Inflammatory macrophage treated with lipopolysaccharide for 4 hours (primary cell): ENCODE measurements around the gene CAMTA1.
"Not testable (repeated sequence)": the region's sequence is repeated elsewhere in the genome, so short reads cannot be mapped to it uniquely, and the experiment has no call there.

Experiments used
- DNase-seq: peaks from one replicate; pipeline ENCODE4 v3.0.0-alpha.2; 2020

Gene CAMTA1

DNA sequence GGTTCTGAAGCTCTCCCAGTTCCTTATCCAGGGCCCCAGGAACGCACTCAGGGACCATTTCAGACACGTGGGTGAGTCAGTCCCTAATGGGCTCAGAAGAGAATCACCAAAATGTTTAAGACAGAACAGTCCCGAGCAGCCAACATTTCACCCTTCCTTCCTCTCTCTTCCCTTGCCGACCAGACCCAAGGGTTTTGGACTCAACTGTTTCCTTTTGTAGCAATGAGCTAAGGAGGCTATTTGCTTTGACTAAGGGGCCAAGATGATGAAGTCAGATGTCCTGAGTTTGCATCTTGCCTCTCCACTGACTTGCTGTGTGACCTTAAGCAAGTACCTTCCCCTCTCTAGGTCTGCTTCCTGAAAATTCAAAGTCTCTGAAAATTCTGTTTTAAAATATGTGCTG, 513.5 kb downstream of the CAMTA1 start:
- DNase-seq, result no peak

DNA sequence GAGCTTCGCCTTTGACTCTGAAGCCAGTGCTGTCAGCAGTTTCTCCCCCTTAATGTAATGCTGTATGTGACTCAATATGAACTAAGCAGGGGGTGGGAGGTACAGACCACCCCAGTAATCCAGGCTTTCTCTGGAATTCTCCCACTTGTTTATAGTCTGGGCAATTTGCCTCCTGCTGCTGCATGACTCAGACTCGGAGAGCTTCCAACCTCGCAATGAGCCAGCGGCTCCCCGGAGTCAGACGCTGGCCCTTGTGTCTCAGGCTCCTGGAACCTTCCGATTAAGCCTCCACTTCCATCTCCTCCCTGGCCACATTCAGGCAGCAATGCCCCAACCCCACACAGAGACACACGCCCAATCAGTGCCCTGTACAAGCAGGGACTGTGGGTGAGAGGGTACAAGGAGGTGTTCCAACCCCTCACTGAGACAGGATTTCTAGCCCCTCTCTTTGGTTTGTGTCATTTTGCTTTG, 514.1 kb downstream of the CAMTA1 start:
- no peak for DNase-seq

GRCh38 chr1:7299994-7300393, 514.7 kb downstream of the CAMTA1 start:
- DNase-seq, result no peak

- DNase-seq, result no peak
These were observed 515.8 kb downstream of the CAMTA1 start for GRCh38 chr1:7300893-7301663.

DNA sequence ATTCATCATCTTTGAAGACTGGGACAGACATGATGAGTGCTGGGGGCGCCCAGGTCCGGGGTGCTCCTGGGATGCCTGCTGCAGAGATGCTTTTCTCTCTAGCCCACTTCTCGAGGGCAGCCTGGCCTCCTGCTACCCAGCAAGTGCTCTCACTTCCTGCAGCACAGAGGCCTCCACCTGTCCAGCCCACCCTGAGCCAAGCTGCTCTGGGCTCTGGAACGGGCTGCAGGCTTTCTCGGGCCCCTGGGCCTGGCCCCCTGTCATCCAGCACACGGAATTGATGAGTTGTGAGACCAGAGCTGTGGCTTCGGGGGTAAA, 516.4 kb downstream of the CAMTA1 start:
- no peak for DNase-seq

GRCh38 chr1:7302126-7302525, 516.9 kb downstream of the CAMTA1 start:
- DNase-seq, result no peak

GRCh38 chr1:7302873-7303272, 517.6 kb downstream of the CAMTA1 start:
- DNase-seq, result no peak

DNA sequence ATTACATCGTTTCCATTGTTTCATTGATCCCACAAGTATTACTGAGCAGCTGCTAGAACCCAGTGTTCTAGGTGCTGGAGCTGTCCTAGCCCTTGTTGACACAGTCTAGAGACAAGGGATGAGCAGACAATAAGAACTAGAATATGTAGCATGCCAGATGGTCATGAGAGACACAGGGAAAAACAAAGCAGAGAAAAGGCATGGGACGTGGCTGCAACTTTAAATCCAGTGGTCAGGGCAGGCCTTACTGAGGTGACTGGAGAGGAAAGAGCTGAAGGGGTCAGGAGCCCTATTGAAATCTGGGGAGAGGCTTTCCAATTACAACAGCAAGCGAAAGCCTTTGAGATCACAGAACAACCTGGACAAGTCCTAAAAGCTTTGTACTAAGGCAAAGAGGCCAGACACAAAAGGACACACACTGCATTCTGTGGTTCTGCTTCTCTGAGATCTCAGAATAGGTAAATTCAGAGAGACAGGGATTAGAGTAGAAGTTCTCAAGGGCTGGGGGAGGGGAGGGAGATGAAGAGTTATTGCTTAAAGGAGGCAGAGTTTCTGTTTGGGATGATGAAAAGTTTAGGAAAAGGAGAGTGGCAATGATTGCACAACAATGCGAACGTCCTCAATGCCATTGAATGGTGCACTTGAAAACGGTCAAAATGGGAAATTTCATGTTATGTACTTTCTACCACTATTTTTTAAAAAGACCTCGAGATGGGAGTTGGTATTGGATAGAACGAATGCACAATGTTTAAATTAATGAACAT, 518.5 kb downstream of the CAMTA1 start:
- no peak for DNase-seq

- no peak for DNase-seq
These were observed 527.9 kb downstream of the CAMTA1 start for GRCh38 chr1:7313081-7313546.

- DNase-seq, result no peak
These were observed 528.6 kb downstream of the CAMTA1 start for GRCh38 chr1:7313826-7314225.

- no peak for DNase-seq
These were observed 530.1 kb downstream of the CAMTA1 start for GRCh38 chr1:7315316-7315715.

DNA sequence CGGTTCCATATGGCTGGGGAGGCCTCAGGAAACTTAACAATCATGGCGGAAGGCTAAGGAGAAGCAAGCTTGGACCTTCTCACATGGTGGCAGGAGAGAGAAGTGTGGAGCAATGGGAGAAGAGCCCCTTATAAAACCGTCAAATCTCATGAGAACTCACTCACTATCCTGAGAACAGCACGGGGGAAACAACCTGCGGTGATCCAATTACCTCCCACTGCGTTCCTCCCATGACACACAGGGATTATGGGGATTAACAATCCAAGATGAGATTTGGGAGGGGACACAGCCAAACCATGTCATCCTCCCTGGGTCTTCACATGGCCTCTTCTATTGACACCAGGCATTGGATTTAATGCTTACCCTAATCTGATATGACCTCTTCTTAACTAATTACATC, 530.7 kb downstream of the CAMTA1 start:
- no peak for DNase-seq

GRCh38 chr1:7317888-7318287, 532.6 kb downstream of the CAMTA1 start:
- no peak for DNase-seq

DNA sequence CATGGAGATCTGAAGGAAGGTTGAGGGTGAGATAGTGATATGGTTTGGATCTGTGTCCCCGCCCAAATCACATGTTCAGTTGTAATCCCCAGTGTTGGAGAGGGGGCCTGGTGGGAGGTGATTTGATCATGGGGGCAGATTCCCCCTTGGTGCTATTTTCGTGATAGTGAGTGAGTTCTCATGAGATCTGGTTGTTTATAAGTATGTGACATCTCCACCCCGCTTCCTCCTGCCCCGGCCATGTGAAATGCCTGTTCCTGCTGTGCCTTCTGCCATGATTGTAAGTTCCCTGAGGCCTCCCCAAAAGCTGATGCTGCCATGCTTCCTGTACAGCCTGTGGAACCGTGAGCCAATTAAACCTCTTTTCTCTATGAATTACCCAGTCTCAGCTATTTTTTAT, 533.9 kb downstream of the CAMTA1 start:
- no peak for DNase-seq

DNA sequence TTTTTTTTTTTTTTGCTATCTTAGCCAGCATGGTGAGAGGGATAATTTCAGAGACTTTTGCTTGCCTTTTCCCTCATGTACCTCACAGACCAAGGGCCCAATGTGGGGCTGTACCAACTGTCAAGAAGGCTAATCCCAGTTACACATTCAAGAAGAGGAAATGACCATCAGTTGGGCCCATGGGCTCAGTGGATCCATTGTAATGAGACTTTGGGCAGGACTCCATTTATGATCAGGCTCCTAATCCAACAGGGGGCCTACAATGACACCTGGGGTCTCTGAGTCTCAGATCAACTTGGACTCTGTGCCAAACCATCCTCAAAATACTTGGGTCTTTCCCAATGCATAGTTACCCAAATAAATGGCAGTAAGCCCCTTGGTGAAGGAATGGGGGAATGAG, 535.4 kb downstream of the CAMTA1 start:
- DNase-seq, result no peak

- DNase-seq, result no peak
These were observed 537.1 kb downstream of the CAMTA1 start for GRCh38 chr1:7322283-7322785.

DNA sequence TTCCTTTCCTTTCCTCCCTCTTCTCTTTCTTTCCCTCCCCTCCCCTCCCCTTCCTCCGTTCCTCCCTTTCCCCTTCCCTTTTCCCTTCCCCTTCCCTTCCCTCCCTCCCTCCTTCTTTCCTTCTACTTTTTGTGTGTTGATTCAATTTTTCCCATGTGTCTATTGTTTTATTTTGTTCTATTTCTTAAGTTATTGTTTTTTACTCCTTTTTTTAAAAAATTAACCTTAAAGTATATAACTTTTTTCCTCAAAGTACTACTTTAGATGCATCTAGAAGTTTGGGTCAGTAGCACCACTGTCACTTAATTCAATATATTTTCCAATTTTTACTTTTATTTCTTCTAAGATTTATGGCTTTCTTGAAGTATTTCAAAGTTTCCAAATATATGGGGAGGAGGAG, 537.7 kb downstream of the CAMTA1 start:
- no peak for DNase-seq

GRCh38 chr1:7325254-7325653, 540.0 kb downstream of the CAMTA1 start:
- DNase-seq, result no peak

DNA sequence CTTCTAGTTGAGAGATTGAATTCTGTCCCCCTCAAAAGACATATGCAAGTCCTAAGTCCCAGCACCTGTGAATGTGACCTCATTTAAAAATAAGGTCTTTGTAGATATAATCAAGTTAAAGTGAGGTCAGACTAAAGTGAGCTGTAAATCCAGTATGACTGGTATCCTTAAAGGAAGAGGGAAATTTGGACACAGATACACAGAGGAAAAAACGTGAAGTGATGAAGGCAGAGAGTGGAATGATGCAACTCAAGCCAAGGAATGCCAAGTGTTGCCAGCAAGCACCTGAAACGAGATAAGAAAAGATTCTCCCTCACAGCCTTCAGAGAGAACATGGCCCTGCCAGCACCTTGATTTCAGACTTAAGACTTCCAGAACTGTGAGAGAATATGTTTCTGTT, 541.1 kb downstream of the CAMTA1 start:
- no peak for DNase-seq

- DNase-seq, result no peak
These were observed 542.6 kb downstream of the CAMTA1 start for GRCh38 chr1:7327849-7328248.

DNA sequence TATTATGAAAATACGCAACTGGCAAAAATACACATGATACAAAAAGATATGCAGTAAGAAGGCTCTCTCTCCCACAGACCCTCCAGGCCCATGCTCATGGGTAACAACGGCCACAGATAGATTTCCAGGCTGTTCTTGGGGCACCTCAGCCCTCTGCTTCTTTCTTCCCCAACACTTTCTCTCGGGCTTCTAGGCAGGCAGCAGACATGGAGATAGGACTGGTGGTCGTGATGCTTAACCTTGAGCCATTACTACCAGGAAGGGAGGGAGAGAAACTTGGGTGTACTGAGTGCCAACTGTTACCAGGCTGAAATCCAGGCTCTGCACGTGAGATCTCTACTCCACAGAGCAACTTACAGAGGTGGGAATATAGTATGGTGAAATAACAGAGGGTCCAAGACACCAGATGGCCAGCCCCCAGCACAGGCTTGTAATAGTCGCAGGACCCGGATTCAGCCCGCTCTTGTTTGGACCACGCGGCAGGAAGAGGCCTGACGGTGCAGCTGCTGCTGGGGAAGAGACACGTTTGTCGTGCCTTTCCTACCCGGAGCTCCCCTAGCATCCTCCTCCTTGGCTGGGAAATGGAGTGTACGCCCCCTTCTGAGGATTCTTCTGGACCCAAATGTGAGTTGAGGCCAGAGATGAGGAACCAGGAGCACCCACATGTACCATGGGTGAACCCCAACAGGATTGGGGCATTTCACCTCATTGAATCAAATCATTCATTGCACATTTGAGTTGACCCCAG, 544.8 kb downstream of the CAMTA1 start:
- DNase-seq, result no peak

GRCh38 chr1:7330726-7331125, 545.5 kb downstream of the CAMTA1 start:
- DNase-seq, result not testable (repeated sequence)

DNA sequence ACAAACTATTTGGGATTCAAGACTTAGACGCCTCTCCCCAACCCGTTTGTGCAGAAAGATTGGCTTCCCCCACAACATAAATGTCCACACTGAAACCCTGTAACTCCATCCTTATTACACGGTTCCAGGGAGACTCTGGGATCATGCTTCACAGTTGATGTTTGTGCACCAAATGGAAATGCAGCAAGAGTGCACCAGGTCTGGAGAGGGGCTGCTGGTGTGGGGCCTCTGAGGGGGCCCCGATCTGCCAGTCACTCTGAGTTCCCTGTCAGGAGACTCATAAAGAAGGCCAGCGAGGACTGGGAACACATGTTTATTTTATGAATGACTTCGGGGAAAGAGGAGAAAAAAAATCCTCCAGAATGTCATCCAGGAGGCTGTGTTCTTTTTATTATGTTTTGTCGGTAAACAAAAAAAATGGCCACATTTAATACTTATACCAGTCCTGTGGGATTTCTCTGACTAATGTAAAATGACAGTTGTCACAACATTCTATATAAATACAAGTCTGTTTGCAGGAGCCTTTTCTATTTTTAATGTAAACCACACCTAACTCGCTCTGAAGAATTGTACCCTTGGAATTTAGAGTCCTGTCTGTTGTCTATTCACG, 546.8 kb downstream of the CAMTA1 start:
- DNase-seq, result no peak
